H1 (cell line): Measurements from ENCODE around the gene MIPEP.
"Not testable (repeated sequence)": the region's sequence is repeated elsewhere in the genome, so short reads cannot be mapped to it uniquely, and the experiment has no call there.

Experiments
- CREB1 ChIP-seq: IDR thresholded peaks from 2 replicates; pipeline ENCODE4 v1.6.1; 2012; ENCODE audit warnings: inconsistent platforms
- POLR2A ChIP-seq, 2 experiments: IDR thresholded peaks; 1 replicate in 1 of 2; 2 replicates in 1 of 2; pipeline ENCODE4 v1.6.1; 2011; ENCODE audit warnings: low read depth in 2 of 2, low read length in 2 of 2, mild to moderate bottlenecking in 2 of 2; ENCODE audit errors: control extremely low read depth in 1 of 2

DNA sequence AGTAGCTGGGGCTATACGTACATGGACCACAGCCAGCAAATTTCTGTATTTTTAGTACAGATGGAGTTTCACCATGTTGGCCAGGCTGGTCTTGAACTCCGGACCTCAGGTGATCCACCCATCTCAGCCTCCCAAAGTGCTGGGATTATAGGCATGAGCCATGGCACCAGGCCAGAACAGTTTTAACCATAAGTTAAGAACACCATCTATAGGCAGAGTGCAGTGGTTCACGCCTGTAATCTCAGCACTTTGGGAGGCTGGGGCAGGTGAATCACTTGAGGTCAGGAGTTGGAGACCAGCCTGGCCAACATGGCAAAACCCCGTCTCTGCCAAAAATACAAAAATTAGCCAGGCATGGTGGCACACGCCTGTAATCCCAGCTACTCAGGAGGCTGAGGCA lies 143.1 kb downstream of the MIPEP start:
- not testable (repeated sequence) for TF ChIP-seq CREB1; POLR2A (IDR thresholded peaks at IDR 0.05; ENCODE audit: control extremely low read depth in 1 of 2, low read depth in 2 of 2, low read length in 2 of 2)
